Calu3 (cell line): Measurements from ENCODE around the gene ANXA7. TPM values are rescaled to one million over a fixed set of nuclear protein-coding genes. Genes with fewer than 3 reads are reported as not detected.

Experiments
- BruUV-seq: library from RNA; stranded (reverse); fragments of 400-500 nt; replicated peaks from 2 replicates; lab custom pipeline; 2021; lab: Mats Ljungman, UMichigan
- CTCF ChIA-PET: fragments of 300-600 bp; sonication (Branson Sonifier 250); formaldehyde crosslinking; loops from one replicate; lab custom pipeline; 2022; ENCODE audit warnings: antibody characterized with exemption; lab: Charles Lee
- DNase-seq: peaks from one replicate; pipeline ENCODE4 v3.0.0; 2022
- H3K27ac Mint-ChIP-seq: one replicate; pipeline ENCODE4 v1.8.0; 2022; ENCODE audit warnings: mixed read lengths; ENCODE audit not compliant: unreplicated experiment
- H3K27me3 Mint-ChIP-seq: one replicate; pipeline ENCODE4 v1.8.0; 2022; ENCODE audit warnings: mixed read lengths; ENCODE audit not compliant: unreplicated experiment
- H3K36me3 Mint-ChIP-seq: one replicate; pipeline ENCODE4 v1.8.0; 2022; ENCODE audit warnings: mild to moderate bottlenecking, moderate library complexity, mixed read lengths; ENCODE audit not compliant: insufficient read depth, unreplicated experiment
- H3K4me1 Mint-ChIP-seq: one replicate; pipeline ENCODE4 v1.8.0; 2022; ENCODE audit warnings: mild to moderate bottlenecking, low read depth, mixed read lengths; ENCODE audit not compliant: unreplicated experiment
- H3K4me3 Mint-ChIP-seq: one replicate; pipeline ENCODE4 v1.8.0; 2022; ENCODE audit warnings: mild to moderate bottlenecking, low read depth, moderate library complexity, mixed read lengths; ENCODE audit not compliant: unreplicated experiment
- H3K9me3 Mint-ChIP-seq: one replicate; pipeline ENCODE4 v1.8.0; 2022; ENCODE audit warnings: low read depth, mixed read lengths; ENCODE audit not compliant: unreplicated experiment
- intact Hi-C: fragments of 100-400 bp; cut with micrococcal nuclease; formaldehyde crosslinking; loops from one replicate; pipeline ENCODE4 v1.10.0; 2022; ENCODE audit not compliant: unreplicated experiment
- total RNA-seq: library from RNA; stranded (reverse); gene quantifications from 2 replicates; pipeline ENCODE4 v1.2.3, GENCODE V29; 2022
- TF ChIP-seq, protein P1 (sequence below): fragments of 200-600 bp; IDR thresholded peaks from one replicate; pipeline ENCODE4 v1.8.0; 2022; ENCODE audit warnings: antibody characterized with exemption; ENCODE audit not compliant: unreplicated experiment

ANXA7 gene
- total RNA-seq, 1 experiment from 2014 or later: 160 TPM

DNA sequence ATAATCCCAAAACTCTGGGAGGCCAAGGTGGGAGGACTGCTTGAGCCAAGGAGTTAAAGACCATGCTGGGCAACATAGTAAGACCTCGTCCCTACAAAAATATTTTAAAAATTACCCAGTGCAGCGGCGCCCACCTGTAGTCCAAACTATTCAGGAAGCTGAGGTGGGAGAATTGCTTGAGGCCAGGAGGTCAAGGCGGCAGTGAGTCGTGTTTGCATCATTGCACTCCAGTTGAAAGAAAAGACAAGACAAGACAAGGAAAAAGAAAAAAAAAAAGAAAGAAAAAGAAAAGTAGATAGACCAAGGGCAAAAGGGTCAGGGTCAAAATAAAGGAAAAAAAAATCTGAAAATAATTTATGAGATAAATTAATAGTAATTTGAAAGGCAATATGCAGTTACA, 5.8 kb downstream of the ANXA7 start:
- intact Hi-C loops: no loop called here
- no peak for DNase-seq
- peaks cover 43% of the 10 kb centered on the region for H3K36me3 Mint-ChIP-seq
- H3K9me3 Mint-ChIP-seq: no peaks in the 10 kb centered on the region
- no peaks in the 10 kb centered on the region for H3K27me3 Mint-ChIP-seq
- H3K4me1 Mint-ChIP-seq: peaks cover 38% of the 10 kb centered on the region
- TF ChIP-seq, protein P1, sequence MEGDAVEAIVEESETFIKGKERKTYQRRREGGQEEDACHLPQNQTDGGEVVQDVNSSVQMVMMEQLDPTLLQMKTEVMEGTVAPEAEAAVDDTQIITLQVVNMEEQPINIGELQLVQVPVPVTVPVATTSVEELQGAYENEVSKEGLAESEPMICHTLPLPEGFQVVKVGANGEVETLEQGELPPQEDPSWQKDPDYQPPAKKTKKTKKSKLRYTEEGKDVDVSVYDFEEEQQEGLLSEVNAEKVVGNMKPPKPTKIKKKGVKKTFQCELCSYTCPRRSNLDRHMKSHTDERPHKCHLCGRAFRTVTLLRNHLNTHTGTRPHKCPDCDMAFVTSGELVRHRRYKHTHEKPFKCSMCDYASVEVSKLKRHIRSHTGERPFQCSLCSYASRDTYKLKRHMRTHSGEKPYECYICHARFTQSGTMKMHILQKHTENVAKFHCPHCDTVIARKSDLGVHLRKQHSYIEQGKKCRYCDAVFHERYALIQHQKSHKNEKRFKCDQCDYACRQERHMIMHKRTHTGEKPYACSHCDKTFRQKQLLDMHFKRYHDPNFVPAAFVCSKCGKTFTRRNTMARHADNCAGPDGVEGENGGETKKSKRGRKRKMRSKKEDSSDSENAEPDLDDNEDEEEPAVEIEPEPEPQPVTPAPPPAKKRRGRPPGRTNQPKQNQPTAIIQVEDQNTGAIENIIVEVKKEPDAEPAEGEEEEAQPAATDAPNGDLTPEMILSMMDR: no peak
- CTCF ChIA-PET: interaction anchor here (0.6 kb wide), 1 partner anchor 12 kb away, joined by 4 read pairs; no protein-coding TSS in a partner anchor
- no TSS peak for BruUV-seq
- H3K27ac Mint-ChIP-seq: no peak overlapping the region
- no peak overlapping the region for H3K4me3 Mint-ChIP-seq

DNA sequence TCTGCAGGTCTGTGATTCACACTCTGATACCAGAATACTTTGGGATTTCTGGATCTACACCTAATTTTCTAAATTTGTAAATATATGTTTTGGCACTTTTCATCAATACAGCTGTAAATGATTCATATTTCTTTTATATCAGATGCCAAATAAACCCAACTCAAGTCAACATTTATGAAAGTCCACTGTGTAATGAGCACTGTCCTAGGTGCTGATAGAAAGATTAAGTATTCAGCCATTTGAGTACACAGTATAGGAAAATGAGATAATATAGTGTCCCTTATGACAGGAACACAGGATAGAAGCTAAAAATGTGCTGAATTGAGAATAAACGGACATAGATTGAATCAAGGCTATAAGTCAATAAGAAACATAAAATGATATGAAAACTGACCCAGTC, 6.4 kb downstream of the ANXA7 start:
- intact Hi-C loops: no loop called here
- peaks cover 37% of the 10 kb centered on the region for H3K36me3 Mint-ChIP-seq
- H3K4me3 Mint-ChIP-seq: no peak overlapping the region
- H3K9me3 Mint-ChIP-seq: no peaks in the 10 kb centered on the region
- peaks cover 38% of the 10 kb centered on the region for H3K4me1 Mint-ChIP-seq
- H3K27me3 Mint-ChIP-seq: no peaks in the 10 kb centered on the region
- no TSS peak for BruUV-seq
- DNase-seq: no peak
- CTCF ChIA-PET: interaction anchor here (0.6 kb wide), 1 partner anchor 13 kb away, joined by 4 read pairs; no protein-coding TSS in a partner anchor
- no peak overlapping the region for H3K27ac Mint-ChIP-seq
- TF ChIP-seq, protein P1: no peak

DNA sequence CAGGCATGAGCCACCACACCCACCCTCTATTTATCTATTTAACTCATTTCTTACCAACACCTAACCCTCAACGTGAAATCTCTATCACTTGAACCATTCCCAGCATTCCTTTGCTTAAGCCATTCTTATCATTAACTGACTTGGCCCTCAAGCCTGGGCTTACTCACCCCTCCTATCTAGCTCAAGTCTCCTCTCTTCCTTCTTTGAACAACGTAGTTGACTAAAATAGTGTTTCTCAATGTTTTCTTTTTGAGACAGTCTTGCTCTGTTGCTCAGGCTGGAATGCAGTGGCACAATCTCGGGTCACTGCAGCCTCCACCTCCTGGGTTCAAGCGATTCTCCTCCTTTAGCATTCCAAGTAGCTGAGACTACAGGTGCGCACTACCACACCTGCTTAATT, 7.0 kb downstream of the ANXA7 start:
- no peaks in the 10 kb centered on the region for H3K9me3 Mint-ChIP-seq
- CTCF ChIA-PET: no interaction called here
- H3K36me3 Mint-ChIP-seq: peaks cover 31% of the 10 kb centered on the region
- no peak overlapping the region for H3K4me3 Mint-ChIP-seq
- TF ChIP-seq, protein P1: no peak
- H3K4me1 Mint-ChIP-seq: peaks cover 38% of the 10 kb centered on the region
- no peaks in the 10 kb centered on the region for H3K27me3 Mint-ChIP-seq
- DNase-seq: no peak
- BruUV-seq: no TSS peak
- no peak overlapping the region for H3K27ac Mint-ChIP-seq
- intact Hi-C loops: no loop called here

DNA sequence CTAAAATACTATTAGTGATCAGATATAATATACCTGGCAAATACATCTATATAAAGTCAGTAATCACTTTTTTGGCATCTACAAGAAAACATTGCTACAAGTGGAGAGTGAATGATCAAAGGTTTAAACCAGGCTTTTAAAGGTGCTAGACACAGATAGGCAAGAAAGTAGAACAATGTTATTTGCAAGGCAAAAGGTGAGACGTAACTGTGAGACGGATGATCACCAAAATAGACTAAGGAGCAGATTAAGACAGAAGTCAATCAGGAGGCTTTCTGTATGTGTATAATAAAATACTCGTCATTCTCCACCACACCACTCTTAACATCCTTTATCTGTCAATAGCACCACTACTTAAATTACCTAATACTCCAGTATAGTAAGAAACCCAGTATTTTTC, 8.3 kb downstream of the ANXA7 start:
- CTCF ChIA-PET: no interaction called here
- H3K27ac Mint-ChIP-seq: no peak overlapping the region
- BruUV-seq: no TSS peak
- TF ChIP-seq, protein P1: no peak
- intact Hi-C loops: no loop called here
- DNase-seq: no peak
- no peaks in the 10 kb centered on the region for H3K27me3 Mint-ChIP-seq
- peaks cover 35% of the 10 kb centered on the region for H3K36me3 Mint-ChIP-seq
- no peaks in the 10 kb centered on the region for H3K9me3 Mint-ChIP-seq
- H3K4me1 Mint-ChIP-seq: peaks cover 38% of the 10 kb centered on the region
- H3K4me3 Mint-ChIP-seq: no peak overlapping the region
